Measurements from ENCODE around the gene ATG14.

ATG14 gene

DNA sequence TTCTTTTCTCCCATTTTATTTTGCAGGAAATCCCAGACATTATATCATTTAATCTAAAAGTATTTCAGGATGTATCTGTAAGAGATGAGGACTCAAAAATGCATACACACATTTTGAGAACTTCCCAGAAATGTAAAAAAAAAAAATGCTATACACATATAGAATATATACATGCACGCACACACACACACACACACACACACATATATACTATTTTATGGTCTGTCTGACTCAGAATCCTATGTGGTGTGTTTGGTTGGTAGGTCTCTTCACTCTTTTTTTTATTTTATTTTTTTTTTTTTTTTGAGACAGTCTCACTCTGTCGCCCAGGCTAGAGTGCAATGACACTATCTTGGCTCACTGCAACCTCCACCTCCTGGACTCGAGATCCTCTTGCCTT, 74.9 kb downstream of the ATG14 start:
- H3K27me3 ChIP-seq (ENCODE audit: insufficient read depth, poor library complexity, severe bottlenecking): no peaks in the 10 kb centered on the region
- no peak for DNase-seq (ENCODE audit: low read depth in 1 of 2, low spot score in 1 of 2)
- no peak for TF ChIP-seq SPI1 (IDR thresholded peaks at IDR 0.05; ENCODE audit: borderline replicate concordance, low read depth)
- TF ChIP-seq GABPA (IDR thresholded peaks at IDR 0.05; ENCODE audit: low read depth): no peak
- no peak for TF ChIP-seq POLR2AphosphoS5 (IDR thresholded peaks at IDR 0.05; ENCODE audit: low read depth)
- TF ChIP-seq, protein P1, sequence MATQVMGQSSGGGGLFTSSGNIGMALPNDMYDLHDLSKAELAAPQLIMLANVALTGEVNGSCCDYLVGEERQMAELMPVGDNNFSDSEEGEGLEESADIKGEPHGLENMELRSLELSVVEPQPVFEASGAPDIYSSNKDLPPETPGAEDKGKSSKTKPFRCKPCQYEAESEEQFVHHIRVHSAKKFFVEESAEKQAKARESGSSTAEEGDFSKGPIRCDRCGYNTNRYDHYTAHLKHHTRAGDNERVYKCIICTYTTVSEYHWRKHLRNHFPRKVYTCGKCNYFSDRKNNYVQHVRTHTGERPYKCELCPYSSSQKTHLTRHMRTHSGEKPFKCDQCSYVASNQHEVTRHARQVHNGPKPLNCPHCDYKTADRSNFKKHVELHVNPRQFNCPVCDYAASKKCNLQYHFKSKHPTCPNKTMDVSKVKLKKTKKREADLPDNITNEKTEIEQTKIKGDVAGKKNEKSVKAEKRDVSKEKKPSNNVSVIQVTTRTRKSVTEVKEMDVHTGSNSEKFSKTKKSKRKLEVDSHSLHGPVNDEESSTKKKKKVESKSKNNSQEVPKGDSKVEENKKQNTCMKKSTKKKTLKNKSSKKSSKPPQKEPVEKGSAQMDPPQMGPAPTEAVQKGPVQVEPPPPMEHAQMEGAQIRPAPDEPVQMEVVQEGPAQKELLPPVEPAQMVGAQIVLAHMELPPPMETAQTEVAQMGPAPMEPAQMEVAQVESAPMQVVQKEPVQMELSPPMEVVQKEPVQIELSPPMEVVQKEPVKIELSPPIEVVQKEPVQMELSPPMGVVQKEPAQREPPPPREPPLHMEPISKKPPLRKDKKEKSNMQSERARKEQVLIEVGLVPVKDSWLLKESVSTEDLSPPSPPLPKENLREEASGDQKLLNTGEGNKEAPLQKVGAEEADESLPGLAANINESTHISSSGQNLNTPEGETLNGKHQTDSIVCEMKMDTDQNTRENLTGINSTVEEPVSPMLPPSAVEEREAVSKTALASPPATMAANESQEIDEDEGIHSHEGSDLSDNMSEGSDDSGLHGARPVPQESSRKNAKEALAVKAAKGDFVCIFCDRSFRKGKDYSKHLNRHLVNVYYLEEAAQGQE (IDR thresholded peaks at IDR 0.05; ENCODE audit: insufficient replicate concordance, low read depth): no peak
- TF ChIP-seq, protein P2, sequence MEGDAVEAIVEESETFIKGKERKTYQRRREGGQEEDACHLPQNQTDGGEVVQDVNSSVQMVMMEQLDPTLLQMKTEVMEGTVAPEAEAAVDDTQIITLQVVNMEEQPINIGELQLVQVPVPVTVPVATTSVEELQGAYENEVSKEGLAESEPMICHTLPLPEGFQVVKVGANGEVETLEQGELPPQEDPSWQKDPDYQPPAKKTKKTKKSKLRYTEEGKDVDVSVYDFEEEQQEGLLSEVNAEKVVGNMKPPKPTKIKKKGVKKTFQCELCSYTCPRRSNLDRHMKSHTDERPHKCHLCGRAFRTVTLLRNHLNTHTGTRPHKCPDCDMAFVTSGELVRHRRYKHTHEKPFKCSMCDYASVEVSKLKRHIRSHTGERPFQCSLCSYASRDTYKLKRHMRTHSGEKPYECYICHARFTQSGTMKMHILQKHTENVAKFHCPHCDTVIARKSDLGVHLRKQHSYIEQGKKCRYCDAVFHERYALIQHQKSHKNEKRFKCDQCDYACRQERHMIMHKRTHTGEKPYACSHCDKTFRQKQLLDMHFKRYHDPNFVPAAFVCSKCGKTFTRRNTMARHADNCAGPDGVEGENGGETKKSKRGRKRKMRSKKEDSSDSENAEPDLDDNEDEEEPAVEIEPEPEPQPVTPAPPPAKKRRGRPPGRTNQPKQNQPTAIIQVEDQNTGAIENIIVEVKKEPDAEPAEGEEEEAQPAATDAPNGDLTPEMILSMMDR (IDR thresholded peaks at IDR 0.05; ENCODE audit: insufficient read depth, low read length): no peak
- no peak overlapping the region for H3K4me3 ChIP-seq (replicated peaks; ENCODE audit: insufficient read depth, low read length)
- H3K27ac ChIP-seq (replicated peaks): no peak overlapping the region

DNA sequence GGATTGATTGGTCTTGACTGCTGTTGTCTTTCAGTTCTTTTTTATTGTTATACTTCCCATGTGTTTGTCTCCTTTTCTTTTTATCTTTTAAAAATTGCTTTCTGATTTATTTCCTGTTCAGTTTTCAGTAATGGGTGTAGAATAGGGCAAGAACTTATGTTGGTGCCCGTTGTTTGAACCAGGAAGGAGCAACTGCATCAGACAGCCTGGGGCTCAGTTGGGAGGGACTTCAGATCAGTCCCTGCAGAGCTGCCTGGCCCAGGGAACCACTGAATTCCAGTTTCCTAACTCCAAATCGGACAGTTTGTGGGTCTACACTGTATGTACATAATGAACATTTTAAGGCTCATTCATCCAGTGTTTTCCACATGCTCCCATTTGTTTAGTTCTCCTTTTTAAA, 75.5 kb downstream of the ATG14 start:
- DNase-seq (ENCODE audit: low read depth in 1 of 2, low spot score in 1 of 2): no peak
- TF ChIP-seq, protein P1 (IDR thresholded peaks at IDR 0.05; ENCODE audit: insufficient replicate concordance, low read depth): no peak
- no peak for TF ChIP-seq POLR2AphosphoS5 (IDR thresholded peaks at IDR 0.05; ENCODE audit: low read depth)
- TF ChIP-seq, protein P2 (IDR thresholded peaks at IDR 0.05; ENCODE audit: insufficient read depth, low read length): no peak
- TF ChIP-seq GABPA (IDR thresholded peaks at IDR 0.05; ENCODE audit: low read depth): no peak
- no peak for TF ChIP-seq SPI1 (IDR thresholded peaks at IDR 0.05; ENCODE audit: borderline replicate concordance, low read depth)
- Histone ChIP-seq H3K27me3 (ENCODE audit: insufficient read depth, poor library complexity, severe bottlenecking) (no peaks in the 10 kb centered on the region), H3K4me3 (replicated peaks; ENCODE audit: insufficient read depth, low read length) (no peak overlapping the region), H3K27ac (replicated peaks) (no peak overlapping the region)

DNA sequence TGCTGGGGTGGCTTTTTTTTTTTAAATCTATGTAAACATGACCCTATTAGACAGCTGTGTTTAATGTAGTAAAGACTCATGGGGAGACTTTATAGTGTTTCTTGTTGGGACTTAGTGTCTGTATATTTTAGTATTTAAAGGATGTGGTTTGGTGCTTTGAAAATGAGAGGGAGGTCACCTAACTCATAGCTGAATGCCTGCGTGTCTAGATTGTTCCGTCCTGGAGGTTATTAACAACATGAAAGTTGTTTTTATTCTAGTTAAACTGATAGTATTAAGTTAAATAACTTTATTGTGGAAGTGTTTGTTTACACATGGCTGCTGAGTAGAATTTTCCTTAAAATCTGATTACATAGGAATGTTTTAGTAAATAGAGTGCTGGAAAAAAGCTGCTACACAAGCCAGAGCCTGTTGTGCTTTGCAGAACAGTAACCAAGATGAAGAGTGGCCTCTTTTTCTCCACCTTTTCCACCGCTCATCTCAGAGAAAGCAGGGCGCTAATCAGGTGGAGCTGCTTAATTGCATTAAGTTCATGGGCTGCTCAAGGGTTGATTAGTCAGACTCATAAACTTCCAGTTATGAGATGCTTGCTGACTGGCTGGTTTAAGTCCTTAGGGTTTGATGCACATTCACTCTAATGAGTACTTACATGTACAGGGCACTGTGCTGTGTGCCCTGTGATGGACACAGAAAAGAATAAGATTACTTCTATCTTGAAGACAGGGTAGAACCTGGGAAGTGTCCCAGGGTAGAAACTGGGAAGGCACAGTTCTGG, 77.7 kb downstream of the ATG14 start:
- DNase-seq (ENCODE audit: low read depth in 1 of 2, low spot score in 1 of 2): no peak
- no peak for TF ChIP-seq POLR2AphosphoS5 (IDR thresholded peaks at IDR 0.05; ENCODE audit: low read depth)
- TF ChIP-seq, protein P2 (IDR thresholded peaks at IDR 0.05; ENCODE audit: insufficient read depth, low read length): no peak
- TF ChIP-seq, protein P1 (IDR thresholded peaks at IDR 0.05; ENCODE audit: insufficient replicate concordance, low read depth): no peak
- TF ChIP-seq SPI1 (IDR thresholded peaks at IDR 0.05; ENCODE audit: borderline replicate concordance, low read depth): no peak
- no peak overlapping the region for H3K27ac ChIP-seq (replicated peaks)
- no peaks in the 10 kb centered on the region for H3K27me3 ChIP-seq (ENCODE audit: insufficient read depth, poor library complexity, severe bottlenecking)
- no peak overlapping the region for H3K4me3 ChIP-seq (replicated peaks; ENCODE audit: insufficient read depth, low read length)

All from HL-60 (cell line).